IMR-90 (cell line): ENCODE data around the gene CD163L1.

ENCODE experiments used
- CEBPB ChIP-seq: IDR thresholded peaks from 2 replicates; pipeline ENCODE4 v1.6.1; 2012; ENCODE audit warnings: low read depth, low read length, improper control_type of control experiment
- CHD1 ChIP-seq: IDR thresholded peaks from 2 replicates; pipeline ENCODE4 v1.6.1; 2012; ENCODE audit warnings: low read depth, low read length, improper control_type of control experiment
- MXI1 ChIP-seq: IDR thresholded peaks from 2 replicates; pipeline ENCODE4 v1.6.1; 2012; ENCODE audit warnings: low read depth, mild to moderate bottlenecking, low read length, moderate library complexity, borderline replicate concordance
- POLR2A ChIP-seq: IDR thresholded peaks from 2 replicates; pipeline ENCODE4 v1.6.1; 2012; ENCODE audit warnings: mild to moderate bottlenecking, low read depth, low read length
- RAD21 ChIP-seq: IDR thresholded peaks from 2 replicates; pipeline ENCODE4 v1.6.1; 2012; ENCODE audit warnings: low read length, improper control_type of control experiment
- SMC3 ChIP-seq: fragments of 150-350 bp; IDR thresholded peaks from 2 replicates; pipeline ENCODE4 v1.6.1; 2016; ENCODE audit warnings: low read depth, mild to moderate bottlenecking, antibody characterized with exemption, low read length, moderate library complexity
- USF2 ChIP-seq: fragments of 150-350 bp; IDR thresholded peaks from 2 replicates; pipeline ENCODE4 v1.6.1; 2017; ENCODE audit warnings: mild to moderate bottlenecking, antibody characterized with exemption, low read length, low read depth
- TF ChIP-seq, protein P1 (sequence below): conservative IDR thresholded peaks from 2 replicates; pipeline ENCODE4 v1.5.1; 2012; ENCODE audit warnings: mild to moderate bottlenecking, low read depth, low read length, improper control_type of control experiment
- TF ChIP-seq, protein P2 (sequence below): fragments of 150-350 bp; IDR thresholded peaks from 2 replicates; pipeline ENCODE4 v1.6.1; 2016; ENCODE audit warnings: low read depth, mild to moderate bottlenecking, low read length, moderate library complexity, borderline replicate concordance

DNA sequence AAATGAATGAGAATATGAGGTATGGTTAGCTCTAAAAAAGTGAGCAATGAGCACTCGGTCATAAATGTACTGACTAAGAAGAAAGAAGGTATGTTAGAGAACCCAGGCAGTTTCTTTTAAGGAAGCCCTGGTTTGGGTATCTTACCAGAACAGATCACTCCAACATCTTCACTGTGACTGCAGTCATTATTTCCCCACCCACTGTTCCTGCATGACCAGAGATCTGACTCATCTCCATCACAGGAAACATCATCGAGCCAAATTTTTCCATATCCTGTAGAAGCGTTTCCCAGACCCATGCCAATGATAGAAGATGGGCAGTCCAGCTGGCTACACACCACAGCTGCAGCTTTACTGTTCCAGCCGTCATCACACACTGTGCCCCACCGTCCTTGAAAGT lies 48.0 kb downstream of the CD163L1 start:
- TF ChIP-seq, protein P1, sequence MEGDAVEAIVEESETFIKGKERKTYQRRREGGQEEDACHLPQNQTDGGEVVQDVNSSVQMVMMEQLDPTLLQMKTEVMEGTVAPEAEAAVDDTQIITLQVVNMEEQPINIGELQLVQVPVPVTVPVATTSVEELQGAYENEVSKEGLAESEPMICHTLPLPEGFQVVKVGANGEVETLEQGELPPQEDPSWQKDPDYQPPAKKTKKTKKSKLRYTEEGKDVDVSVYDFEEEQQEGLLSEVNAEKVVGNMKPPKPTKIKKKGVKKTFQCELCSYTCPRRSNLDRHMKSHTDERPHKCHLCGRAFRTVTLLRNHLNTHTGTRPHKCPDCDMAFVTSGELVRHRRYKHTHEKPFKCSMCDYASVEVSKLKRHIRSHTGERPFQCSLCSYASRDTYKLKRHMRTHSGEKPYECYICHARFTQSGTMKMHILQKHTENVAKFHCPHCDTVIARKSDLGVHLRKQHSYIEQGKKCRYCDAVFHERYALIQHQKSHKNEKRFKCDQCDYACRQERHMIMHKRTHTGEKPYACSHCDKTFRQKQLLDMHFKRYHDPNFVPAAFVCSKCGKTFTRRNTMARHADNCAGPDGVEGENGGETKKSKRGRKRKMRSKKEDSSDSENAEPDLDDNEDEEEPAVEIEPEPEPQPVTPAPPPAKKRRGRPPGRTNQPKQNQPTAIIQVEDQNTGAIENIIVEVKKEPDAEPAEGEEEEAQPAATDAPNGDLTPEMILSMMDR: no peak
- no peak for TF ChIP-seq POLR2A
- no peak for TF ChIP-seq RAD21
- TF ChIP-seq MXI1: no peak
- TF ChIP-seq CEBPB: no peak
- TF ChIP-seq, protein P2, sequence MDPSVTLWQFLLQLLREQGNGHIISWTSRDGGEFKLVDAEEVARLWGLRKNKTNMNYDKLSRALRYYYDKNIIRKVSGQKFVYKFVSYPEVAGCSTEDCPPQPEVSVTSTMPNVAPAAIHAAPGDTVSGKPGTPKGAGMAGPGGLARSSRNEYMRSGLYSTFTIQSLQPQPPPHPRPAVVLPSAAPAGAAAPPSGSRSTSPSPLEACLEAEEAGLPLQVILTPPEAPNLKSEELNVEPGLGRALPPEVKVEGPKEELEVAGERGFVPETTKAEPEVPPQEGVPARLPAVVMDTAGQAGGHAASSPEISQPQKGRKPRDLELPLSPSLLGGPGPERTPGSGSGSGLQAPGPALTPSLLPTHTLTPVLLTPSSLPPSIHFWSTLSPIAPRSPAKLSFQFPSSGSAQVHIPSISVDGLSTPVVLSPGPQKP: no peak
- no peak for TF ChIP-seq CHD1
- no peak for TF ChIP-seq SMC3
- TF ChIP-seq USF2: no peak
